ENCODE measurements around the gene TP53INP2. TPM values are rescaled to one million over a fixed set of nuclear protein-coding genes. Genes with fewer than 3 reads are reported as not detected.
A peak's percentile ranks its signal among the peaks of the same experiment; 100 is the strongest.

Gene TP53INP2
- total and polyA plus RNA-seq, 9 of the 15 experiments (the other 6 are each of a cell fraction or from before 2014, with no cell fraction given), result 0.43 to 5.0 (median 1.3) TPM

- TF ChIP-seq SMAD3 (CRISPR knock-in tag; conservative IDR thresholded peaks at IDR 0.05) (no peak), ZBTB1 (CRISPR knock-in tag; IDR thresholded peaks at IDR 0.05; ENCODE audit: borderline replicate concordance, low read depth) (no peak), CTBP1 (IDR thresholded peaks at IDR 0.05; ENCODE audit: borderline replicate concordance) (no peak), ZNF197 (CRISPR knock-in tag; IDR thresholded peaks at IDR 0.05; ENCODE audit: low read depth) (no peak), NFXL1 (CRISPR knock-in tag; IDR thresholded peaks at IDR 0.05) (no peak), KDM1A (IDR thresholded peaks at IDR 0.05) (peak in 1 of 2 experiments; percentile 67; a peak in 2 of 4 replicates), ESRRA (IDR thresholded peaks at IDR 0.05; ENCODE audit: borderline replicate concordance, low read depth) (no peak), EHMT2 (IDR thresholded peaks at IDR 0.05) (no peak), PREB (CRISPR knock-in tag; IDR thresholded peaks at IDR 0.05) (no peak), ZNF124 (CRISPR knock-in tag; IDR thresholded peaks at IDR 0.05) (no peak), CHD7 (IDR thresholded peaks at IDR 0.05; ENCODE audit: low read depth, low read length) (no peak), ZNF395 (CRISPR knock-in tag; IDR thresholded peaks at IDR 0.05) (no peak), HDAC2 (IDR thresholded peaks at IDR 0.05) (0 out of 2 replicates have a peak, but pooled peaks have one; percentile 38), PTTG1 (tag; IDR thresholded peaks at IDR 0.05; ENCODE audit: low read depth) (no peak), EZH2 (IDR thresholded peaks at IDR 0.05; ENCODE audit: borderline replicate concordance, low read depth, low read length) (no peak)
Measured at GRCh38 chr20:34689486-34689885, 14.7 kb upstream of the TP53INP2 start (continued).
